NCI-H1930 (cell line): ENCODE measurements around the gene CCDC61.

Experiments
- DNase-seq, 2 experiments: peaks; one replicate each; lab custom pipeline; 2025; lab: John Stamatoyannopoulos, UW

The CCDC61 gene

GRCh38 chr19:45994998-45995714, at the start of gene CCDC61:
TSS of gene CCDC61 (plus strand) at chr19:45995467. CDS start at chr19:46003019, 7,552 bp downstream.
- peak; percentile 100 for DNase-seq

- no peak for DNase-seq
Measured at GRCh38 chr19:45947926-45948325, 47.3 kb upstream of the CCDC61 start.

GRCh38 chr19:45952341-45952685, 43.0 kb upstream of the CCDC61 start:
- no peak for DNase-seq

GRCh38 chr19:45952686-45953505, 42.4 kb upstream of the CCDC61 start:
- peak; percentile 87 to 93 for DNase-seq

- DNase-seq: no peak
Measured at GRCh38 chr19:45953676-45954075, 41.6 kb upstream of the CCDC61 start.

- no peak for DNase-seq
Measured at GRCh38 chr19:45954156-45954555, 41.1 kb upstream of the CCDC61 start.

GRCh38 chr19:45955905-45956608, 39.2 kb upstream of the CCDC61 start:
- DNase-seq: no peak

- no peak for DNase-seq
Measured at GRCh38 chr19:45958320-45958719, 36.9 kb upstream of the CCDC61 start.

- no peak for DNase-seq
Measured at GRCh38 chr19:45958769-45959516, 36.3 kb upstream of the CCDC61 start.

GRCh38 chr19:45959517-45960025, 35.7 kb upstream of the CCDC61 start:
- no peak for DNase-seq

GRCh38 chr19:45960595-45961235, 34.6 kb upstream of the CCDC61 start:
- no peak for DNase-seq

- no peak for DNase-seq
Measured at GRCh38 chr19:45962021-45962420, 33.2 kb upstream of the CCDC61 start.

GRCh38 chr19:45967246-45967645, 28.0 kb upstream of the CCDC61 start:
- DNase-seq: no peak

- no peak for DNase-seq
Measured at GRCh38 chr19:45968626-45969025, 26.6 kb upstream of the CCDC61 start.

GRCh38 chr19:45969676-45970075, 25.6 kb upstream of the CCDC61 start:
- no peak for DNase-seq

- DNase-seq: no peak
Measured at GRCh38 chr19:45971260-45971902, 23.9 kb upstream of the CCDC61 start.

- no peak for DNase-seq
Measured at GRCh38 chr19:45972081-45972946, 23.0 kb upstream of the CCDC61 start.

- DNase-seq: no peak
Measured at GRCh38 chr19:45972947-45973540, 22.2 kb upstream of the CCDC61 start.

GRCh38 chr19:45973553-45974338, 21.5 kb upstream of the CCDC61 start, which contains the start of gene NOVA2:
TSS of gene NOVA2 (minus strand) at chr19:45973865. CDS start at chr19:45973351, 514 bp downstream.
- peak; percentile 85 for DNase-seq
